Smooth muscle cell (in vitro differentiated cells): Measurements from ENCODE around the gene NCKAP1. TPM values are rescaled to one million over a fixed set of nuclear protein-coding genes. Genes with fewer than 3 reads are reported as not detected.
"Not testable (repeated sequence)": the region's sequence is repeated elsewhere in the genome, so short reads cannot be mapped to it uniquely, and the experiment has no call there.

Experiments
- DNase-seq: peaks from one replicate; lab custom pipeline; 2025; ENCODE audit not compliant: unreplicated experiment; lab: John Stamatoyannopoulos, UW
- H2AFZ ChIP-seq: fragments of 200-600 bp; sonication (generic); 2 replicates; pipeline ENCODE4 v1.6.0; 2016; ENCODE audit warnings: antibody characterized with exemption, low read depth, mild to moderate bottlenecking
- H3F3A ChIP-seq: fragments of 200-600 bp; sonication (generic); 2 replicates; pipeline ENCODE4 v1.6.0; 2017; ENCODE audit warnings: antibody characterized with exemption, low read depth
- H3K27ac ChIP-seq: fragments of 200-600 bp; sonication (generic); 2 replicates; pipeline ENCODE4 v1.5.1; 2016; ENCODE audit warnings: low read depth, mild to moderate bottlenecking
- H3K27me3 ChIP-seq: fragments of 200-600 bp; sonication (generic); 2 replicates; pipeline ENCODE4 v1.6.1; 2016; ENCODE audit warnings: low read depth, mild to moderate bottlenecking
- H3K36me3 ChIP-seq: fragments of 200-600 bp; sonication (generic); 2 replicates; pipeline ENCODE4 v1.5.1; 2016; ENCODE audit warnings: low read depth
- H3K4me1 ChIP-seq: fragments of 200-600 bp; sonication (generic); 2 replicates; pipeline ENCODE4 v1.5.1; 2016; ENCODE audit warnings: low read depth
- H3K4me2 ChIP-seq: fragments of 200-600 bp; sonication (generic); 2 replicates; pipeline ENCODE4 v1.6.0; 2016; ENCODE audit warnings: mild to moderate bottlenecking
- H3K4me3 ChIP-seq: fragments of 200-600 bp; sonication (generic); 2 replicates; pipeline ENCODE4 v1.5.1; 2016; ENCODE audit warnings: mild to moderate bottlenecking
- H3K79me2 ChIP-seq: fragments of 200-600 bp; sonication (generic); 2 replicates; pipeline ENCODE4 v1.6.0; 2016; ENCODE audit warnings: low read depth, mild to moderate bottlenecking
- H3K9ac ChIP-seq: fragments of 200-600 bp; sonication (generic); 2 replicates; pipeline ENCODE4 v1.6.0; 2016; ENCODE audit warnings: low read depth
- H3K9me3 ChIP-seq: fragments of 200-600 bp; sonication (generic); replicated peaks from 2 replicates; pipeline ENCODE4 v1.5.1; 2016; ENCODE audit warnings: low read depth
- H4K20me1 ChIP-seq: fragments of 200-600 bp; sonication (generic); 2 replicates; pipeline ENCODE4 v1.6.0; 2016; ENCODE audit warnings: low read depth
- WGBS: methylation state at CpG from one replicate; pipeline ENCODE4 v1.1.7; 2016; ENCODE audit warnings: low lambda C conversion rate; 5-methylcytosine and 5-hydroxymethylcytosine counted together
- polyA plus RNA-seq: library from polyadenylated mRNA; unstranded; fragments of >200 nt; fragmentation: Nextera tagmentation; extraction: Ambion mirVana; gene quantifications from 2 replicates; pipeline ENCODE4 v1.2.1, GENCODE V29; 2016
- total RNA-seq: library from RNA; depleted of rRNA; stranded (reverse); fragments of >200 nt; gene quantifications from 2 replicates; pipeline ENCODE4 v1.2.3, GENCODE V29; 2014
- TF ChIP-seq, protein P1 (sequence below): fragments of 200-600 bp; sonication (generic); IDR thresholded peaks from 2 replicates; pipeline ENCODE4 v1.5.1; 2017; ENCODE audit warnings: borderline replicate concordance, mild to moderate bottlenecking, antibody characterized with exemption; ENCODE audit not compliant: insufficient read depth, poor library complexity, severe bottlenecking

NCKAP1 gene
- total and polyA plus RNA-seq, 2 experiments from 2014 or later, result 54.2 to 209 TPM

DNA sequence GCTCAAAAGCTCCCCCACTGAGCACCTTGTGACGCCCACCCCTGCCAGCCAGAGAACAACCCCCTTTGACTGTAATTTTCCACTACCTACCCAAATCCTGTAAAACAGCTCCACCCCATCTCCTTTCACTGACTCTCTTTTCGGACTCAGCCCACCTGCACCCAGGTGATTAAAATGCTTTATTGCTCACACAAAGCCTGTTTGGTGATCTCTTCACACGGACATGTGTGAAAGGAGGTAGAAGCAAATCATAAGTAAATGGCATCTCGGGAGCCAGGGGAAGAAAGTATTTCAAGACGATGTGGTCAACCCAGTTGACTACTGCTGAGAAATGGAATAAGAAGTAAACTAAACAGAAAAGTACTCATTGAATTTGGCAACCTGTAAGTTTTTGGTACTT, 11.2 kb upstream of the NCKAP1 start:
- 53% methylated on average over 5 of the region's 5 CpGs for WGBS
- Histone ChIP-seq H3F3A (no peaks in the 10 kb centered on the region), H3K36me3 (no peaks in the 10 kb centered on the region), H3K27ac (no peak overlapping the region), H3K27me3 (no peaks in the 10 kb centered on the region), H3K4me3 (no peak overlapping the region), H3K9me3 (no peaks in the 10 kb centered on the region), H4K20me1 (no peaks in the 10 kb centered on the region), H3K4me2 (no peak overlapping the region), H2AFZ (no peak overlapping the region), H3K79me2 (no peaks in the 10 kb centered on the region), H3K4me1 (peaks cover 6% of the 10 kb centered on the region), H3K9ac (no peak overlapping the region)
- no peak for DNase-seq
- TF ChIP-seq, protein P1, sequence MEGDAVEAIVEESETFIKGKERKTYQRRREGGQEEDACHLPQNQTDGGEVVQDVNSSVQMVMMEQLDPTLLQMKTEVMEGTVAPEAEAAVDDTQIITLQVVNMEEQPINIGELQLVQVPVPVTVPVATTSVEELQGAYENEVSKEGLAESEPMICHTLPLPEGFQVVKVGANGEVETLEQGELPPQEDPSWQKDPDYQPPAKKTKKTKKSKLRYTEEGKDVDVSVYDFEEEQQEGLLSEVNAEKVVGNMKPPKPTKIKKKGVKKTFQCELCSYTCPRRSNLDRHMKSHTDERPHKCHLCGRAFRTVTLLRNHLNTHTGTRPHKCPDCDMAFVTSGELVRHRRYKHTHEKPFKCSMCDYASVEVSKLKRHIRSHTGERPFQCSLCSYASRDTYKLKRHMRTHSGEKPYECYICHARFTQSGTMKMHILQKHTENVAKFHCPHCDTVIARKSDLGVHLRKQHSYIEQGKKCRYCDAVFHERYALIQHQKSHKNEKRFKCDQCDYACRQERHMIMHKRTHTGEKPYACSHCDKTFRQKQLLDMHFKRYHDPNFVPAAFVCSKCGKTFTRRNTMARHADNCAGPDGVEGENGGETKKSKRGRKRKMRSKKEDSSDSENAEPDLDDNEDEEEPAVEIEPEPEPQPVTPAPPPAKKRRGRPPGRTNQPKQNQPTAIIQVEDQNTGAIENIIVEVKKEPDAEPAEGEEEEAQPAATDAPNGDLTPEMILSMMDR, result no peak

DNA sequence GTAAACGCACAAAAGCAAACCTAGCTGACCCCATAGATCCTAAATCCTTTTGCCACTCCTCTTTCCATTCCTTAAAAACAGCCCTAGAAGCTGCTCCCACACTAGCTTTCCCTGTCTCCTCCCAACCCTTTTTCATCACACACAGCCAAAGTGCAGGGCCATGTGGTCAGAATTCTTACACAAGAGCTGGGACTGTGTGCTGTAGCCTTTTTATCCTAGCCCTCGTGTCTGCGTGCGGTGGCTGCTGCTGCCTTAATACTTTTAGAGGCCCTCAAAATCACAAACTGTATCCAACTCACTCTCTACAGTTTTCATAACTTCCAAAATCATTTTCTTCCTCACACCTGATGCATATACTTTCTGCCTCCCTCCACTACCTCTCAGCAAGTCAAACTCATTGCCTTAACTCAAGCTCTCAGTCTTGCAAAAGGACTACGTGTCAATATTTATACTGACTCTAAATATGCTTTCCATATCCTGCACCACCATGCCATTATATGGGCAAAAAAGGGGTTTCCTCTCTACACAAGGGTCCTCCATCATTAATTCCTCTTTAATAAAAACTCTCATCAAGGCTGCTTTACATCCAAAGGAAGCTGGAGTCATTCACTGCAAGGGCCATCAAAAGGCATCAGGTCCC, 9.3 kb upstream of the NCKAP1 start:
- H3K9ac ChIP-seq, H3K9me3 ChIP-seq, H3K4me3 ChIP-seq, DNase-seq, H3K79me2 ChIP-seq, H4K20me1 ChIP-seq, H3K4me1 ChIP-seq, H3K4me2 ChIP-seq, H3K36me3 ChIP-seq, H3K27me3 ChIP-seq, H3F3A ChIP-seq, H2AFZ ChIP-seq, H3K27ac ChIP-seq: not testable (repeated sequence)
- WGBS, result 85% methylated on average over 5 of the region's 5 CpGs

DNA sequence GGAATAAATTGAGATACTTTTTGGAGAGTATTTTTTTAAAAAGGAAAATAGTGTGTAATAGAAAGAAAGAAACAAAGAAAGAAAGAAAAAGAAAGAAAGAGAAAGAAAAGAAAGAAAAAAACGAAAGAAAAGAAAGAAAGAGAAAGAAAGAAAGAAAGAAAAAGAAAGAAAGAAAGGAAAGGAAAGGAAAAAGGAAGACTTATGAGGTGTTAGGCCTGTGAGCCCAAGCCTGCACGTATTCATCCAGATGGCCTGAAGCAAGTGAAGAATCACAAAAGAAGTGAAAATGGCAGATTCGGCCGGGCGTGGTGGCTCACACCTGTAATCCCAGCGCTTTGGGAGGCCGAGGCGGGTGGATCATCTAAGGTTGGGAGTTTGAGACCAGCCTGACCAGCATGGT, 5.3 kb upstream of the NCKAP1 start:
- not testable (repeated sequence) for H4K20me1 ChIP-seq, H3K27me3 ChIP-seq, H3K36me3 ChIP-seq, H3F3A ChIP-seq, H3K4me3 ChIP-seq, H3K79me2 ChIP-seq, H3K4me2 ChIP-seq, H2AFZ ChIP-seq, H3K27ac ChIP-seq, H3K9ac ChIP-seq, H3K4me1 ChIP-seq, H3K9me3 ChIP-seq, DNase-seq
- 94% methylated on average over 8 of the region's 8 CpGs for WGBS

DNA sequence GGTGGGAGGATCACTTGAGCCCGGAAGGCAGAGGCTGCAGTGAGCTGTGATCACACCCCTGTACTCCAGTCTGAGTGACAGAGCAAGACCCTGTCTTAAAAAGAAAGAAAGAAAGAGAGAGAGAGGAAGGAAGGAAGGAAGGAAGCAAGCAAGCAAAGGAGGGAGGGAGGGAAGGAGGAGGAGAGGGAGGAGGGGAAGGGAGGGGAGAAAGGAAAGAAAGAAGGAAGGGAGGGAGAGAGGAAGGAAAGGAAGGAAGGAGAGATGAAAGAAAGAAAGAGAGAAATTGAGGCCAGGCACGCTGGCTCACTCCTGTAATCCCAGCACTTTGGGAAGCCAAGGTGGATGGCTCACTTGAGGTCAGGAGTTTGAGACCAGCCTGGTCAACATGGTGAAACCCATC, 2.3 kb upstream of the NCKAP1 start:
- TF ChIP-seq, protein P1, result no peak
- no peaks in the 10 kb centered on the region for H3K36me3 ChIP-seq
- H3K4me1 ChIP-seq, result peaks cover 12% of the 10 kb centered on the region
- peaks cover 11% of the 10 kb centered on the region for H3F3A ChIP-seq
- no peak overlapping the region for H3K27ac ChIP-seq
- peaks cover 15% of the 10 kb centered on the region for H4K20me1 ChIP-seq
- no peak for DNase-seq
- no peaks in the 10 kb centered on the region for H3K27me3 ChIP-seq
- H3K79me2 ChIP-seq, result peaks cover 19% of the 10 kb centered on the region
- H3K4me3 ChIP-seq, result no peak overlapping the region
- no peak overlapping the region for H2AFZ ChIP-seq
- no peak overlapping the region for H3K9ac ChIP-seq
- WGBS, result 96% methylated on average over 2 of the region's 2 CpGs
- no peak overlapping the region for H3K4me2 ChIP-seq
- H3K9me3 ChIP-seq, result no peaks in the 10 kb centered on the region
